Hepatocyte (in vitro differentiated cells): ENCODE data around the gene ASB16. TPM values are rescaled to one million over a fixed set of nuclear protein-coding genes. Genes with fewer than 3 reads are reported as not detected.
"Not testable (repeated sequence)": the region's sequence is repeated elsewhere in the genome, so short reads cannot be mapped to it uniquely, and the experiment has no call there.

ENCODE experiments used
- DNase-seq: peaks from one replicate; pipeline ENCODE4 v3.0.0-alpha.2; 2016; ENCODE audit warnings: low spot score
- H2AFZ ChIP-seq: fragments of 200-600 bp; sonication (generic); 2 replicates; pipeline ENCODE4 v1.6.0; 2016; ENCODE audit warnings: antibody characterized with exemption, mild to moderate bottlenecking
- H3K27ac ChIP-seq: fragments of 200-600 bp; sonication (generic); 2 replicates; pipeline ENCODE4 v1.5.1; 2016; ENCODE audit warnings: mild to moderate bottlenecking
- H3K27me3 ChIP-seq: fragments of 200-600 bp; sonication (generic); 2 replicates; pipeline ENCODE4 v1.6.1; 2016
- H3K36me3 ChIP-seq: fragments of 200-600 bp; sonication (generic); replicated peaks from 2 replicates; pipeline ENCODE4 v1.5.1; 2016; ENCODE audit warnings: low read depth; ENCODE audit not compliant: insufficient read depth
- H3K4me1 ChIP-seq: fragments of 200-600 bp; sonication (generic); 2 replicates; pipeline ENCODE4 v1.5.1; 2016; ENCODE audit warnings: mild to moderate bottlenecking, moderate library complexity; ENCODE audit not compliant: insufficient read depth
- H3K4me2 ChIP-seq: fragments of 200-600 bp; sonication (generic); 2 replicates; pipeline ENCODE4 v1.6.0; 2016
- H3K4me3 ChIP-seq: fragments of 200-600 bp; sonication (generic); 2 replicates; pipeline ENCODE4 v1.5.1; 2016; ENCODE audit warnings: mild to moderate bottlenecking
- H3K79me2 ChIP-seq: fragments of 200-600 bp; sonication (generic); 2 replicates; pipeline ENCODE4 v1.6.0; 2017; ENCODE audit warnings: mild to moderate bottlenecking
- H3K9me2 ChIP-seq: fragments of 200-600 bp; sonication (generic); replicated peaks from 2 replicates; pipeline ENCODE4 v1.6.0; 2017; ENCODE audit warnings: mild to moderate bottlenecking; ENCODE audit not compliant: insufficient read depth
- H3K9me3 ChIP-seq: fragments of 200-600 bp; sonication (generic); 2 replicates; pipeline ENCODE4 v1.5.1; 2016; ENCODE audit warnings: low read depth, mild to moderate bottlenecking
- H4K20me1 ChIP-seq: fragments of 200-600 bp; sonication (generic); 2 replicates; pipeline ENCODE4 v1.6.0; 2016; ENCODE audit warnings: mild to moderate bottlenecking; ENCODE audit not compliant: insufficient read depth, poor library complexity, severe bottlenecking
- EZH2 ChIP-seq: fragments of 200-600 bp; sonication (generic); IDR thresholded peaks from 2 replicates; pipeline ENCODE4 v1.6.1; 2016; ENCODE audit warnings: antibody characterized with exemption, mild to moderate bottlenecking, borderline replicate concordance
- EZH2phosphoT487 ChIP-seq: fragments of 200-600 bp; sonication (generic); IDR thresholded peaks from one replicate; pipeline ENCODE4 v1.6.1; 2018; ENCODE audit warnings: antibody characterized with exemption, mild to moderate bottlenecking, low read depth, moderate library complexity; ENCODE audit not compliant: unreplicated experiment, severe bottlenecking
- WGBS: methylation state at CpG from one replicate; pipeline ENCODE4 v1.1.6; 2016; ENCODE audit warnings: low lambda C conversion rate; ENCODE audit errors: missing lambda C conversion rate; 5-methylcytosine and 5-hydroxymethylcytosine counted together
- polyA plus RNA-seq: library from polyadenylated mRNA; unstranded; fragments of >200 nt; fragmentation: Nextera tagmentation; extraction: Ambion mirVana; gene quantifications from 2 replicates; pipeline ENCODE4 v1.2.1, GENCODE V29; 2016
- total RNA-seq: library from RNA; depleted of rRNA; stranded (reverse); fragments of >200 nt; gene quantifications from 2 replicates; pipeline ENCODE4 v1.2.3, GENCODE V29; 2014
- TF ChIP-seq, protein P1 (sequence below): fragments of 200-600 bp; sonication (generic); IDR thresholded peaks from 2 replicates; pipeline ENCODE4 v1.5.1; 2016; ENCODE audit warnings: antibody characterized with exemption, mild to moderate bottlenecking; ENCODE audit not compliant: poor library complexity

The ASB16 gene
- total and polyA plus RNA-seq, 2 experiments from 2014 or later = 0.23 to 0.71 TPM

- Histone ChIP-seq H3K4me3 (no peak overlapping the region), H3K27ac (no peak overlapping the region), H3K79me2 (no peaks in the 10 kb centered on the region), H3K9me2 (no peaks in the 10 kb centered on the region), H3K27me3 (no peaks in the 10 kb centered on the region), H3K9me3 (no peaks in the 10 kb centered on the region), H3K4me1 (peaks cover 5% of the 10 kb centered on the region), H3K4me2 (no peak overlapping the region), H3K36me3 (no peaks in the 10 kb centered on the region), H4K20me1 (no peaks in the 10 kb centered on the region), H2AFZ (no peak overlapping the region)
- no peak for DNase-seq
- no peak for TF ChIP-seq EZH2phosphoT487
- 91% methylated on average over 4 of the region's 4 CpGs for WGBS
Measured at GRCh38 chr17:44133918-44134476, 36.5 kb upstream of the ASB16 start.

- Histone ChIP-seq H3K9me2 (no peaks in the 10 kb centered on the region), H3K27me3 (no peaks in the 10 kb centered on the region), H3K27ac (no peak overlapping the region), H3K4me1 (peaks cover 5% of the 10 kb centered on the region), H4K20me1 (no peaks in the 10 kb centered on the region), H3K36me3 (no peaks in the 10 kb centered on the region), H3K4me3 (no peak overlapping the region), H3K9me3 (no peaks in the 10 kb centered on the region), H3K4me2 (no peak overlapping the region), H3K79me2 (no peaks in the 10 kb centered on the region), H2AFZ (no peak overlapping the region)
- WGBS = 88% methylated on average over 9 of the region's 9 CpGs
- no peak for DNase-seq
- TF ChIP-seq, protein P1, sequence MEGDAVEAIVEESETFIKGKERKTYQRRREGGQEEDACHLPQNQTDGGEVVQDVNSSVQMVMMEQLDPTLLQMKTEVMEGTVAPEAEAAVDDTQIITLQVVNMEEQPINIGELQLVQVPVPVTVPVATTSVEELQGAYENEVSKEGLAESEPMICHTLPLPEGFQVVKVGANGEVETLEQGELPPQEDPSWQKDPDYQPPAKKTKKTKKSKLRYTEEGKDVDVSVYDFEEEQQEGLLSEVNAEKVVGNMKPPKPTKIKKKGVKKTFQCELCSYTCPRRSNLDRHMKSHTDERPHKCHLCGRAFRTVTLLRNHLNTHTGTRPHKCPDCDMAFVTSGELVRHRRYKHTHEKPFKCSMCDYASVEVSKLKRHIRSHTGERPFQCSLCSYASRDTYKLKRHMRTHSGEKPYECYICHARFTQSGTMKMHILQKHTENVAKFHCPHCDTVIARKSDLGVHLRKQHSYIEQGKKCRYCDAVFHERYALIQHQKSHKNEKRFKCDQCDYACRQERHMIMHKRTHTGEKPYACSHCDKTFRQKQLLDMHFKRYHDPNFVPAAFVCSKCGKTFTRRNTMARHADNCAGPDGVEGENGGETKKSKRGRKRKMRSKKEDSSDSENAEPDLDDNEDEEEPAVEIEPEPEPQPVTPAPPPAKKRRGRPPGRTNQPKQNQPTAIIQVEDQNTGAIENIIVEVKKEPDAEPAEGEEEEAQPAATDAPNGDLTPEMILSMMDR = no peak
- TF ChIP-seq EZH2 (no peak), EZH2phosphoT487 (no peak)
Measured at GRCh38 chr17:44134752-44135568, 35.5 kb upstream of the ASB16 start.

DNA sequence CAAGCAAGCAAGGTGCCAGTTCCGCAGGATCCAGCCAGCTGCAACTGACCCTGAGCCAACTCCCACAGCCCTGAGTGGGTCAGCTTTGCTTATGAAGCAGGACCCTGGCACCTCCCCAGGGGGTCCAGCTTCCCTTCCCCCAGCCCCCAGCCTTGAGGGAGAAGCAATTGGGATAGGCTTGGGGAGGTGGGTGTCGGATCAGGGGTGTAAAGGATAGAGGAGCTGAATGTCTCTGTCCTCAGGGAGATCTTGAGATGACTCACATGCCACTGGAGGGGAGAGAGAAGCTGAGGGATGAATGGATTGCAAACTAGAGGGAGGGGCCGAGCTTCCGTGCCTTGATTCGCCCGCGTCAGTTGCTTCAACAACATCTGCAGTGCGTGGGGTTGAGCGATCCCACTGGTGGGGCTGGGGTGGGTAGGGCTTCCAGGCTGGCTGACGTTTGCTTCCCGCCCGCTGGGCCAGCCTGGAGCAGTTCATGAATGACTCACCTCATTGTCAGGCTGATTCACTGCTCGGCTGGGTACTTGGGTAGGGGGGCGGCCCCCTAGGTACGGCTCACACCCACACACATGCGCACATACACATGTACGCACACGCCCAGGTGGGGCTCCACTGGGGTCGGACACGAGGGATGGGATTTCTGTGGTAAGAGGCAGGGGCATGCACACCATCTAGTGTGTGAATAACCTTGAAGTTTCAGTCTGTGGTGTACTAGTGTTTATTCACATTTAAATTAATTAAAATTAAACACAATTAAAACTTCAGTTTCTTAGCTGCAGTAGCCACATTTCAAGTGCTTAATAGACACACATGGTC, 32.4 kb upstream of the ASB16 start:
- peak overlapping the region; percentile 69 for H3K4me2 ChIP-seq
- H3K9me2 ChIP-seq = no peaks in the 10 kb centered on the region
- no peaks in the 10 kb centered on the region for H3K36me3 ChIP-seq
- H4K20me1 ChIP-seq = no peaks in the 10 kb centered on the region
- H2AFZ ChIP-seq = peak overlapping the region; percentile 0
- H3K79me2 ChIP-seq = no peaks in the 10 kb centered on the region
- peaks cover 8% of the 10 kb centered on the region for H3K4me1 ChIP-seq
- H3K4me3 ChIP-seq = no peak overlapping the region
- peak; percentile 97 for DNase-seq
- no peaks in the 10 kb centered on the region for H3K27me3 ChIP-seq
- 5% methylated on average over 16 of the region's 20 CpGs for WGBS
- no peaks in the 10 kb centered on the region for H3K9me3 ChIP-seq
- TF ChIP-seq, protein P1 = no peak
- TF ChIP-seq EZH2phosphoT487 (no peak), EZH2 (no peak)
- H3K27ac ChIP-seq = peak overlapping the region; percentile 90

GRCh38 chr17:44143921-44144320, 26.6 kb upstream of the ASB16 start:
- not testable (repeated sequence) for H3K4me1 ChIP-seq, H3K4me2 ChIP-seq, H3K79me2 ChIP-seq, H3K36me3 ChIP-seq, DNase-seq, H3K27ac ChIP-seq, H3K27me3 ChIP-seq, H3K9me2 ChIP-seq, H3K9me3 ChIP-seq, H3K4me3 ChIP-seq, H4K20me1 ChIP-seq, H2AFZ ChIP-seq
- 93% methylated on average over 8 of the region's 8 CpGs for WGBS
